ENCODE data around the gene AFF2. TPM values are rescaled to one million over a fixed set of nuclear protein-coding genes. Genes with fewer than 3 reads are reported as not detected.

AFF2 gene
- total RNA-seq, 2 donors from 2014 or later: 0.89 to 3.2 TPM

DNA sequence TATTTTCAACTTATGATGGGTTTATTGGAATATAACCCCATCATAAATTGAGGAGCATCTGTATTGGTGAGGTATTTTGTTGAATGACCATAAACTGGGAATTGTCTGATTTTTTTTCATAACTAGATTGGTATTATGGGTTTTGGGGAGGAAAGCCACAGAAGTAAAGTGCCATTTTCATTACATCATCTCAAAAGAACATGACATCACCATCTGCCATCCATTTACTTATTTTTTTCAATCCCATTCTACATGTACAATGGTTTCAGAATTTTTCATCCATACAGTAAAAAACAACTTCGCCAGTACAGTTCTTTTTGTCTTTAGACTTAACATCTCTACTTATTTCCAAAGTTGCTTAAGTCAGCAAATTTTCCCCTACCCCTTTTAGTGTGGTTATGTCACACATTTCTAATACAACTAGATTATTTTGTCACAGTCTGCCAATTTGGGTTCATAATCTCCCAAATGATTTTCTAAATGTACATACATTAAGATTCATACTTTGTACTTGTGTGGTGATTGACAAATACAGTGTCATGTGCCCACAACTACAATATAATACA lies 545.3 kb downstream of the AFF2 start:
- H3K27ac ChIP-seq: no peak overlapping the region
- TF ChIP-seq CTCF (IDR thresholded peaks at IDR 0.05): no peak

More for the DNA sequence above, 545.3 kb downstream of the AFF2 start:
- Histone ChIP-seq H3K4me3 (no peak overlapping the region), H3K9me3 (no peaks in the 10 kb centered on the region), H3K27me3 (no peaks in the 10 kb centered on the region), H3K36me3 (no peaks in the 10 kb centered on the region), H3K4me1 (no peaks in the 10 kb centered on the region)
- no peak for DNase-seq (ENCODE audit: low spot score)

Measured in right atrium auricular region (tissue), 2 donors.